ENCODE results near the gene SH3RF1. TPM values are rescaled to one million over a fixed set of nuclear protein-coding genes. Genes with fewer than 3 reads are reported as not detected.
"Not testable (repeated sequence)": the region's sequence is repeated elsewhere in the genome, so short reads cannot be mapped to it uniquely, and the experiment has no call there.

The SH3RF1 gene
- under 1 TPM; 0.43 to 0.82 TPM for total RNA-seq

- Mint-ChIP-seq H3K9me3 (no peaks in the 10 kb centered on the region), H3K36me3 (peaks cover 0 to 7% of the 10 kb centered on the region in 2 donors), H3K27ac (no peak within 1 kb of the TSS)
- DNase-seq (ENCODE audit: low spot score in 2 of 2) = peak in 1 of 2 donors; percentile 45
- ATAC-seq = peak; percentile 72 to 75
Measured at GRCh38 chr4:169270810-169271691, at the start of gene SH3RF1. SH3RF1 (minus strand) TSS chr4:169270956; CDS start chr4:169269212, 1,744 bp downstream.

DNA sequence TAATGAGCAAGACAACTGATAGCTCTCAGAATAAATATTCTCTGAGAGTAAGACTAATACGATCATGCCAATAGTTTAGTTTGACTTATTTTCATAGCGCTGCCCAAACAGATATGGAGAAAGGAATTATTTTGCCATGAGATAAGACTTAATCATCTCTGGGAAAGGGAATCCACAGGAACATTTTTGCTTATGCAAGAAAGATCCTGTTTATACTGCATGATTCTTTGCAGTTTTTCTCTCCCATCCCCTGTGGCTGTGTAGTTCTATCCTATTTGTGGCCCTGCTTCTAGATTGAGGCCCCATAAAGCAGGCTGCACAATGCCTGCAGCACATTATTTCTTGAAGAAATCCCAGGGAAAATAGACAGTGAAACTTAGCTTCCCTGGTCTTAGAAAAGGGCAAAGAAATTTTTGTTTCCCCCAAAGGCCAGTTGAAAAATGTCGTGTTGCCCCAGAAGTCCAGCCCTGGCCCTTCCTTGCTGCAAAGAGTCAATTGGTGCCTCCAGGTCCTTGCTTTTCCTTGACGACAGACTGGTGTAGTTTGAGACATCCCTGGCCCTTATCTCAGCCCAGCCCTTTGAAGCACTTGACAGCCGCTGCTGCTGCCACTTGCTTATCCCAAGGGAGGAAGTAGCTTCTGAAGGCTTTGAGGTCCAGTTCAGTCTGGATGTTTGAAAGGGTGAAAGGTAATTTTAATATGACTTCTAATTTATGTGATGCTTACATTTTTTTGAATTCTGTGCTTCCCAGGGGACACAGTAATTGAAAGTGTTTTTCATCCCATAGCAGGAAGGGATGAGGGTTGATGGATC, 45.0 kb upstream of the SH3RF1 start:
- Mint-ChIP-seq H3K36me3 (peaks cover 0 to 4% of the 10 kb centered on the region in 2 donors), H3K9me3 (peaks cover 0 to 9% of the 10 kb centered on the region in 2 donors), H3K27ac (no peak overlapping the region)
- DNase-seq (ENCODE audit: low spot score in 2 of 2) (no peak), ATAC-seq (no peak)

DNA sequence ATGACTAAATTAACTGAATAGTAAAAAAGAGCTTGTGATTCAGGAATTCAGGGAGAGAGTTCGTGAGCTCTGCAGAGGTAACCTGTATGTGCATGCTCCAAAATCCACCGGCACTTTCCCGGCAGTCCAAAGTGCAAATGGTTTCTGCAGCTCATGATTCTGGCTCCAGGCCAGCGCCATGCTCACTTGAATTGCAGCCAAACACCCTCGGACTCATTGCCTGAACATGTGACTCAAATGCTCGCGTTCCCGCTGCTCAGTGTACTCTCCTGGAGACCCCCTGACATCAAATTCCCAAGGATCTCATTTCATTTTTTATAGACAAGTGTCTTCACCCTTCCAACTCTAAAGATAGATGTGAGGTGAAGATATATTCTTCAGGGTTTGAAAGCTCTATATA, 44.1 kb upstream of the SH3RF1 start:
- no peak for ATAC-seq
- peaks cover 0 to 4% of the 10 kb centered on the region in 2 donors for H3K9me3 Mint-ChIP-seq
- peaks cover 0 to 4% of the 10 kb centered on the region in 2 donors for H3K36me3 Mint-ChIP-seq
- no peak overlapping the region for H3K27ac Mint-ChIP-seq
- DNase-seq (ENCODE audit: low spot score in 2 of 2) = no peak

DNA sequence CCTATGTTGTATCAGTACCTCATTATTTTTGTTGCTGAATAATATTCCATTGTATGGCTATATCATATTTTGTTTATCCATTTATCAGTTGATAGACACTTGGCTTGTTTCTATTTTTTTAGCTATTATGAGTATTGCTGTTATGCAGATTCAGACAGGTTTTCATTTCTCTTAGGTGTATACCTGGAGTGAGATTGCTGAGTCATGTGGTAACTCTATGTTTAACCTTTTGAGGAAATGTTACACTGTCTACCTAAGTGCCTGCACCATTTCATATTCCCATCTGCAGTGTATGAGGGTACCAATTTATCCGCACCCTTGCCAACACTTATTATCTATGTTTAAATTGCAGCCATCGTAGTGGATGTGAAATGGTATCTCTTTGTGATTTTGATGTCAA, 43.0 kb upstream of the SH3RF1 start:
- peaks cover 0 to 4% of the 10 kb centered on the region in 2 donors for H3K36me3 Mint-ChIP-seq
- no peak for DNase-seq (ENCODE audit: low spot score in 2 of 2)
- no peak for ATAC-seq
- H3K27ac Mint-ChIP-seq = no peak overlapping the region
- peaks cover 0 to under 1% of the 10 kb centered on the region in 2 donors for H3K9me3 Mint-ChIP-seq

GRCh38 chr4:169312690-169313422, 42.1 kb upstream of the SH3RF1 start:
- no peaks in the 10 kb centered on the region for H3K36me3 Mint-ChIP-seq
- H3K27ac Mint-ChIP-seq = no peak overlapping the region
- no peaks in the 10 kb centered on the region for H3K9me3 Mint-ChIP-seq
- ATAC-seq (no peak), DNase-seq (ENCODE audit: low spot score in 2 of 2) (no peak)

- ATAC-seq (peak in 1 of 2 donors; percentile 37), DNase-seq (ENCODE audit: low spot score in 2 of 2) (no peak)
- H3K27ac Mint-ChIP-seq = no peak overlapping the region
- H3K9me3 Mint-ChIP-seq = no peaks in the 10 kb centered on the region
- no peaks in the 10 kb centered on the region for H3K36me3 Mint-ChIP-seq
Measured at GRCh38 chr4:169311643-169312365, 41.0 kb upstream of the SH3RF1 start.

GRCh38 chr4:169309326-169309967, 38.7 kb upstream of the SH3RF1 start:
- H3K36me3 Mint-ChIP-seq = no peaks in the 10 kb centered on the region
- DNase-seq (ENCODE audit: low spot score in 2 of 2) = no peak
- no peak for ATAC-seq
- no peak overlapping the region for H3K27ac Mint-ChIP-seq
- no peaks in the 10 kb centered on the region for H3K9me3 Mint-ChIP-seq

- Mint-ChIP-seq H3K36me3 (no peaks in the 10 kb centered on the region), H3K9me3 (no peaks in the 10 kb centered on the region), H3K27ac (no peak overlapping the region)
- DNase-seq (ENCODE audit: low spot score in 2 of 2) (no peak), ATAC-seq (no peak)
Measured at GRCh38 chr4:169307576-169307975, 36.8 kb upstream of the SH3RF1 start.

GRCh38 chr4:169305651-169306050, 34.9 kb upstream of the SH3RF1 start:
- Mint-ChIP-seq H3K36me3 (no peaks in the 10 kb centered on the region), H3K27ac (no peak overlapping the region), H3K9me3 (peaks cover 0 to 3% of the 10 kb centered on the region in 2 donors)
- ATAC-seq = no peak
- no peak for DNase-seq (ENCODE audit: low spot score in 2 of 2)

- Mint-ChIP-seq H3K27ac (no peak overlapping the region), H3K36me3 (no peaks in the 10 kb centered on the region), H3K9me3 (peaks cover 0 to 4% of the 10 kb centered on the region in 2 donors)
- DNase-seq (ENCODE audit: low spot score in 2 of 2) = no peak
- ATAC-seq = no peak
Measured at GRCh38 chr4:169305173-169305572, 34.4 kb upstream of the SH3RF1 start.

- no peak overlapping the region for H3K27ac Mint-ChIP-seq
- peaks cover 0 to 2% of the 10 kb centered on the region in 2 donors for H3K9me3 Mint-ChIP-seq
- DNase-seq (ENCODE audit: low spot score in 2 of 2) (no peak), ATAC-seq (no peak)
- H3K36me3 Mint-ChIP-seq = peaks cover 0 to 4% of the 10 kb centered on the region in 2 donors
Measured at GRCh38 chr4:169295822-169296221, 25.1 kb upstream of the SH3RF1 start.

GRCh38 chr4:169293343-169294176, 22.8 kb upstream of the SH3RF1 start:
- Mint-ChIP-seq H3K9me3 (no peaks in the 10 kb centered on the region), H3K27ac (no peak overlapping the region), H3K36me3 (peaks cover 0 to 4% of the 10 kb centered on the region in 2 donors)
- ATAC-seq = no peak
- no peak for DNase-seq (ENCODE audit: low spot score in 2 of 2)

DNA sequence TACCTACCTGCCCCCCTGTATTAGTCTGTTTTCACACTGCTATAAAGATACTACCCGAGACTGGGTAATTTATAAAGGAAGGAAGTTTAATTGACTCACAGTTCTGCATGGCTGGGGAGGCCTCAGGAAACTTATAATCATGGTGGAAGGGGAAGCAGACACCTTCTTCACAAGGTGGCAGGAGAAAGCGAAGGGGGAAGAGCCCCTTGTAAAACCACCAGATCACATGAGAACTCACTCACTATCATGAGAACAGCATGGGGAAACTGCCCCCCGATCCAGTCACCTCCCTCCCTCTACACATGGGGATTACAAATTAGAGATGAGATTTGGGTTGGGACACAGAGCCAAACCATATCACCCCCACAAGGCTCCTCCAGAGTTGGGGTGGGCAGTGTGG, 17.2 kb upstream of the SH3RF1 start:
- not testable (repeated sequence) for ATAC-seq; H3K36me3 Mint-ChIP-seq; DNase-seq (ENCODE audit: low spot score in 2 of 2); H3K9me3 Mint-ChIP-seq; H3K27ac Mint-ChIP-seq

DNA sequence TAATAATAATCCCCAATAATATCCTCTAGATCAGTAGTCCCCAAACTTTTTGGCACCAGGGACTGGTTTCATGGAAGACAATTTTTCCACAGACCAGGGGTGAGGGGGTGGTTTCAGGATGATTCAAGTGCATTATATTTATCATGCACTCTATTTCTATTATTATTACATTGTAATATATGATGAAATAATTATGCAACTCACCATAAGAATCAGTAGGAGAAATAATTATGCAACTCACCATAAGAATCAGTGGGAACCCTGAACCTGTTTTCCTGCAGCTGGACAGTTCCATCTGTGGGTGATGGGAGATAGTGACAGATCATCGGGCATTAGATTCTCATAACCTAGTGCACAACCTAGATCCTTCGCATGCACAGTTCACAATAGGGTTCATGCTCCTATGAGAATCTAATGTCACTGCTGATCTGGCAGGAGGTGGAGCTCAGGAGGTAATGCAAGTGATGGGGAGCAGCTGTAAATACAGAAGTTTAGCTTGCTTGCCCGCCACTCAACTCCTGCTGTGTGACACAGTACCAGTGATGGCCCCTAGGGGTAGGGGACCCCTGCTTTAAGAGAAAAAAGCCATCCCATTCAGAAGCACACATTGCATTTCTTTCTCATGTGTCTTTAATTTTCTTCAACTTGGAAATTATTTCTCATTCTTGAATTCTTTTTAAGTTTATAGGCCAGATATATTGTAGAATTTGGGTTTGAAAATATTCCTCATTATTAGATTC, 16.0 kb upstream of the SH3RF1 start:
- H3K36me3 Mint-ChIP-seq = no peaks in the 10 kb centered on the region
- no peaks in the 10 kb centered on the region for H3K9me3 Mint-ChIP-seq
- no peak for ATAC-seq
- no peak overlapping the region for H3K27ac Mint-ChIP-seq
- no peak for DNase-seq (ENCODE audit: low spot score in 2 of 2)
